Measurements from ENCODE around the gene DYRK1A. TPM values are rescaled to one million over a fixed set of nuclear protein-coding genes. Genes with fewer than 3 reads are reported as not detected.

The DYRK1A gene
- total RNA-seq, 1 experiment from 2014 or later = 49.3 TPM

GRCh38 chr21:37350472-37350871 is 16.1 kb upstream of the DYRK1A start:
- Histone ChIP-seq H3K4me1 (ENCODE audit: control insufficient read depth in 1 of 2, insufficient read depth in 2 of 2, low read length in 2 of 2) (no peaks in the 10 kb centered on the region), H3K9me3 (ENCODE audit: control insufficient read depth in 1 of 2, insufficient read depth in 1 of 2, low read depth in 1 of 2, low read length in 2 of 2) (peaks cover 9 to 17% of the 10 kb centered on the region in 2 experiments; a peak in 2 of 4 replicates), H3K4me2 (ENCODE audit: low read length) (no peak overlapping the region), H3K27me3 (ENCODE audit: insufficient read depth, low read length) (no peaks in the 10 kb centered on the region), H3K9me2 (ENCODE audit: insufficient read depth) (no peaks in the 10 kb centered on the region), H3K79me2 (ENCODE audit: insufficient read depth, low read length) (no peaks in the 10 kb centered on the region), H3K9ac (ENCODE audit: low read length) (no peak overlapping the region), H3K4me3 (replicated peaks in 1 of 2; ENCODE audit: low read depth in 1 of 2, low read length in 2 of 2) (no peak overlapping the region), H4K20me1 (ENCODE audit: insufficient read depth) (no peaks in the 10 kb centered on the region), H3K36me3 (ENCODE audit: control insufficient read depth in 1 of 2, insufficient read depth in 2 of 2, low read length in 2 of 2) (no peaks in the 10 kb centered on the region), H3K27ac (ENCODE audit: low read depth, low read length) (no peak overlapping the region), H2AFZ (ENCODE audit: low read depth, low read length, poor library complexity, severe bottlenecking) (no peak overlapping the region)
- intact Hi-C loops (cut with micrococcal nuclease) = no loop called here
- ChIA-PET POLR2A (no interaction called here), CTCF (no interaction called here), RAD21 (ENCODE audit: low non-redundant PET in 1 of 2, low total read pairs in 2 of 2, uncharacterized antibody in 2 of 2, unreplicated experiment in 2 of 2) (no interaction called here)
- ATAC-seq (no peak), DNase-seq (ENCODE audit: low read depth, low spot score) (no peak)
- TF ChIP-seq EGR1 (IDR thresholded peaks at IDR 0.05; ENCODE audit: low read depth) = no peak
- no peak for TF ChIP-seq MAX (IDR thresholded peaks at IDR 0.05)
- TF ChIP-seq FOSL1 (IDR thresholded peaks at IDR 0.05; ENCODE audit: low read depth) = no peak
- no peak for TF ChIP-seq EZH2 (IDR thresholded peaks at IDR 0.05)
- no peak for TF ChIP-seq SIN3A (IDR thresholded peaks at IDR 0.05; ENCODE audit: low read depth)
- no peak for TF ChIP-seq POLR2A (IDR thresholded peaks at IDR 0.05; ENCODE audit: borderline replicate concordance, extremely low read depth, insufficient read depth, insufficient read length)
- TF ChIP-seq CBX3 (IDR thresholded peaks at IDR 0.05; ENCODE audit: low read depth) = no peak
- TF ChIP-seq RAD21 (IDR thresholded peaks at IDR 0.05; ENCODE audit: low read depth) = no peak
- no peak for TF ChIP-seq ZNF274 (IDR thresholded peaks at IDR 0.05; ENCODE audit: low read depth, low read length)
- TF ChIP-seq ELF1 (IDR thresholded peaks at IDR 0.05; ENCODE audit: borderline replicate concordance, low read depth) = no peak
- TF ChIP-seq EZH2phosphoT487 (IDR thresholded peaks at IDR 0.05; ENCODE audit: borderline replicate concordance) = no peak
- no peak for TF ChIP-seq SRF (IDR thresholded peaks at IDR 0.05; ENCODE audit: low read depth)
- TF ChIP-seq REST (IDR thresholded peaks at IDR 0.05; ENCODE audit: low read depth) = no peak
- BruUV-seq (replicated peaks) = no TSS peak
